H1 (cell line): ENCODE results near the gene CBY1. TPM values are rescaled to one million over a fixed set of nuclear protein-coding genes. Genes with fewer than 3 reads are reported as not detected.

Source experiments
- EP300 ChIP-seq, 2 experiments: IDR thresholded peaks; 1 replicate in 1 of 2; 2 replicates in 1 of 2; pipeline ENCODE4 v1.6.1; 2011 to 2012; ENCODE audit warnings: low read depth in 2 of 2, low read length in 2 of 2, mild to moderate bottlenecking in 2 of 2, borderline replicate concordance in 1 of 2, inconsistent platforms in 1 of 2, moderate library complexity in 1 of 2
- HDAC2 ChIP-seq, 2 experiments: fragments of 300-600 bp in 1 of 2; sonication (generic) in 1 of 2; IDR thresholded peaks; 2 replicates each; pipeline ENCODE4 v1.6.1; 2011 to 2012; ENCODE audit warnings: low read depth in 2 of 2, low read length in 2 of 2, mild to moderate bottlenecking in 2 of 2, moderate library complexity in 2 of 2, borderline replicate concordance in 1 of 2, inconsistent platforms in 1 of 2
- SAP30 ChIP-seq: fragments of 300-600 bp; sonication (generic); IDR thresholded peaks from 2 replicates; pipeline ENCODE4 v1.7.1; 2012; ENCODE audit warnings: low read length, moderate library complexity, mild to moderate bottlenecking, inconsistent platforms; ENCODE audit not compliant: insufficient read depth, insufficient replicate concordance
- YY1 ChIP-seq: IDR thresholded peaks from 2 replicates; pipeline ENCODE4 v1.6.1; 2011; ENCODE audit warnings: low read depth, mild to moderate bottlenecking, low read length
- polyA plus RNA-seq, 7 experiments: library from polyadenylated mRNA; depleted of rRNA in 3 of 7; stranded (reverse) in 5 of 7; unstranded in 2 of 7; fragments of >200 nt in 5 of 7; fragments of 200-250 nt in 2 of 7; gene quantifications; 1 replicate in 5 of 7; 2 replicates in 1 of 7; 4 replicates in 1 of 7; pipeline versions ENCODE4 v1.2.1 to v1.2.3, GENCODE V29; 2011 to 2013; ENCODE audit warnings: missing spikeins in 2 of 7, mixed read lengths in 2 of 7
- total RNA-seq: library from RNA; stranded (reverse); fragmentation: NEBNext Ultra II Directional; extraction: Animal tissue kit (Norgen Biotek cat#: 25700); gene quantifications from 2 replicates; pipeline ENCODE4 v1.2.1, GENCODE V29; 2021
- TF ChIP-seq, protein P1 (sequence below): fragments of 300-600 bp; sonication (generic); IDR thresholded peaks from 2 replicates; pipeline ENCODE4 v1.7.1; 2012; ENCODE audit warnings: low read length, moderate library complexity, mild to moderate bottlenecking, inconsistent platforms; ENCODE audit not compliant: insufficient replicate concordance

Gene CBY1
- total and polyA plus RNA-seq, 2 of the 8 experiments (the other 6 are each of a cell fraction or from before 2014, with no cell fraction given), result 23.2 to 30.2 TPM

GRCh38 chr22:38710866-38711265 lies 54.4 kb downstream of the CBY1 start (continued):
- TF ChIP-seq, protein P1, sequence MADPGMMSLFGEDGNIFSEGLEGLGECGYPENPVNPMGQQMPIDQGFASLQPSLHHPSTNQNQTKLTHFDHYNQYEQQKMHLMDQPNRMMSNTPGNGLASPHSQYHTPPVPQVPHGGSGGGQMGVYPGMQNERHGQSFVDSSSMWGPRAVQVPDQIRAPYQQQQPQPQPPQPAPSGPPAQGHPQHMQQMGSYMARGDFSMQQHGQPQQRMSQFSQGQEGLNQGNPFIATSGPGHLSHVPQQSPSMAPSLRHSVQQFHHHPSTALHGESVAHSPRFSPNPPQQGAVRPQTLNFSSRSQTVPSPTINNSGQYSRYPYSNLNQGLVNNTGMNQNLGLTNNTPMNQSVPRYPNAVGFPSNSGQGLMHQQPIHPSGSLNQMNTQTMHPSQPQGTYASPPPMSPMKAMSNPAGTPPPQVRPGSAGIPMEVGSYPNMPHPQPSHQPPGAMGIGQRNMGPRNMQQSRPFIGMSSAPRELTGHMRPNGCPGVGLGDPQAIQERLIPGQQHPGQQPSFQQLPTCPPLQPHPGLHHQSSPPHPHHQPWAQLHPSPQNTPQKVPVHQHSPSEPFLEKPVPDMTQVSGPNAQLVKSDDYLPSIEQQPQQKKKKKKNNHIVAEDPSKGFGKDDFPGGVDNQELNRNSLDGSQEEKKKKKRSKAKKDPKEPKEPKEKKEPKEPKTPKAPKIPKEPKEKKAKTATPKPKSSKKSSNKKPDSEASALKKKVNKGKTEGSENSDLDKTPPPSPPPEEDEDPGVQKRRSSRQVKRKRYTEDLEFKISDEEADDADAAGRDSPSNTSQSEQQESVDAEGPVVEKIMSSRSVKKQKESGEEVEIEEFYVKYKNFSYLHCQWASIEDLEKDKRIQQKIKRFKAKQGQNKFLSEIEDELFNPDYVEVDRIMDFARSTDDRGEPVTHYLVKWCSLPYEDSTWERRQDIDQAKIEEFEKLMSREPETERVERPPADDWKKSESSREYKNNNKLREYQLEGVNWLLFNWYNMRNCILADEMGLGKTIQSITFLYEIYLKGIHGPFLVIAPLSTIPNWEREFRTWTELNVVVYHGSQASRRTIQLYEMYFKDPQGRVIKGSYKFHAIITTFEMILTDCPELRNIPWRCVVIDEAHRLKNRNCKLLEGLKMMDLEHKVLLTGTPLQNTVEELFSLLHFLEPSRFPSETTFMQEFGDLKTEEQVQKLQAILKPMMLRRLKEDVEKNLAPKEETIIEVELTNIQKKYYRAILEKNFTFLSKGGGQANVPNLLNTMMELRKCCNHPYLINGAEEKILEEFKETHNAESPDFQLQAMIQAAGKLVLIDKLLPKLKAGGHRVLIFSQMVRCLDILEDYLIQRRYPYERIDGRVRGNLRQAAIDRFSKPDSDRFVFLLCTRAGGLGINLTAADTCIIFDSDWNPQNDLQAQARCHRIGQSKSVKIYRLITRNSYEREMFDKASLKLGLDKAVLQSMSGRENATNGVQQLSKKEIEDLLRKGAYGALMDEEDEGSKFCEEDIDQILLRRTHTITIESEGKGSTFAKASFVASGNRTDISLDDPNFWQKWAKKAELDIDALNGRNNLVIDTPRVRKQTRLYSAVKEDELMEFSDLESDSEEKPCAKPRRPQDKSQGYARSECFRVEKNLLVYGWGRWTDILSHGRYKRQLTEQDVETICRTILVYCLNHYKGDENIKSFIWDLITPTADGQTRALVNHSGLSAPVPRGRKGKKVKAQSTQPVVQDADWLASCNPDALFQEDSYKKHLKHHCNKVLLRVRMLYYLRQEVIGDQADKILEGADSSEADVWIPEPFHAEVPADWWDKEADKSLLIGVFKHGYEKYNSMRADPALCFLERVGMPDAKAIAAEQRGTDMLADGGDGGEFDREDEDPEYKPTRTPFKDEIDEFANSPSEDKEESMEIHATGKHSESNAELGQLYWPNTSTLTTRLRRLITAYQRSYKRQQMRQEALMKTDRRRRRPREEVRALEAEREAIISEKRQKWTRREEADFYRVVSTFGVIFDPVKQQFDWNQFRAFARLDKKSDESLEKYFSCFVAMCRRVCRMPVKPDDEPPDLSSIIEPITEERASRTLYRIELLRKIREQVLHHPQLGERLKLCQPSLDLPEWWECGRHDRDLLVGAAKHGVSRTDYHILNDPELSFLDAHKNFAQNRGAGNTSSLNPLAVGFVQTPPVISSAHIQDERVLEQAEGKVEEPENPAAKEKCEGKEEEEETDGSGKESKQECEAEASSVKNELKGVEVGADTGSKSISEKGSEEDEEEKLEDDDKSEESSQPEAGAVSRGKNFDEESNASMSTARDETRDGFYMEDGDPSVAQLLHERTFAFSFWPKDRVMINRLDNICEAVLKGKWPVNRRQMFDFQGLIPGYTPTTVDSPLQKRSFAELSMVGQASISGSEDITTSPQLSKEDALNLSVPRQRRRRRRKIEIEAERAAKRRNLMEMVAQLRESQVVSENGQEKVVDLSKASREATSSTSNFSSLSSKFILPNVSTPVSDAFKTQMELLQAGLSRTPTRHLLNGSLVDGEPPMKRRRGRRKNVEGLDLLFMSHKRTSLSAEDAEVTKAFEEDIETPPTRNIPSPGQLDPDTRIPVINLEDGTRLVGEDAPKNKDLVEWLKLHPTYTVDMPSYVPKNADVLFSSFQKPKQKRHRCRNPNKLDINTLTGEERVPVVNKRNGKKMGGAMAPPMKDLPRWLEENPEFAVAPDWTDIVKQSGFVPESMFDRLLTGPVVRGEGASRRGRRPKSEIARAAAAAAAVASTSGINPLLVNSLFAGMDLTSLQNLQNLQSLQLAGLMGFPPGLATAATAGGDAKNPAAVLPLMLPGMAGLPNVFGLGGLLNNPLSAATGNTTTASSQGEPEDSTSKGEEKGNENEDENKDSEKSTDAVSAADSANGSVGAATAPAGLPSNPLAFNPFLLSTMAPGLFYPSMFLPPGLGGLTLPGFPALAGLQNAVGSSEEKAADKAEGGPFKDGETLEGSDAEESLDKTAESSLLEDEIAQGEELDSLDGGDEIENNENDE, result no peak
- TF ChIP-seq YY1 (no peak), SAP30 (no peak), HDAC2 (IDR thresholded peaks at IDR 0.05; ENCODE audit: borderline replicate concordance in 1 of 2, low read depth in 2 of 2, low read length in 2 of 2) (no peak), EP300 (IDR thresholded peaks at IDR 0.05; ENCODE audit: borderline replicate concordance in 1 of 2, low read depth in 2 of 2, low read length in 2 of 2) (no peak)
